ENCODE results near the gene DNM3. TPM values are rescaled to one million over a fixed set of nuclear protein-coding genes. Genes with fewer than 3 reads are reported as not detected.

Gene DNM3
- polyA plus RNA-seq, 3 donors: 0.15 TPM; not detected in 2

- Mint-ChIP-seq H3K9me3 (peaks cover 0 to 1% (median 0%) of the 10 kb centered on the region in 7 donors), H3K4me1 (no peaks in the 10 kb centered on the region), H3K27ac (no peak overlapping the region), H3K36me3 (no peaks in the 10 kb centered on the region), H3K4me3 (no peak overlapping the region), H3K27me3 (ENCODE audit: low read depth in 3 of 3) (peaks cover 0 to 2% (median 0%) of the 10 kb centered on the region in 3 donors)
- Histone ChIP-seq H3K9me3 (replicated peaks in 1 of 2; ENCODE audit: control insufficient read depth in 1 of 2, insufficient read depth in 1 of 2, low read length in 2 of 2) (no peaks in the 10 kb centered on the region), H3K4me2 (replicated peaks; ENCODE audit: extremely low read depth, low read length, poor library complexity, severe bottlenecking) (no peak overlapping the region), H2AFZ (ENCODE audit: insufficient read depth, low read depth, low read length, poor library complexity, severe bottlenecking) (no peak overlapping the region), H3K36me3 (replicated peaks in 1 of 2; ENCODE audit: control insufficient read depth in 1 of 2, insufficient read depth in 2 of 2, low read length in 2 of 2) (no peaks in the 10 kb centered on the region), H3K9ac (ENCODE audit: insufficient read depth, low read length, poor library complexity, severe bottlenecking) (no peak overlapping the region), H4K20me1 (ENCODE audit: insufficient read depth, low read length) (no peaks in the 10 kb centered on the region), H3K27me3 (ENCODE audit: control insufficient read depth in 2 of 2, insufficient read depth in 2 of 2, low read length in 2 of 2) (no peaks in the 10 kb centered on the region), H3K4me3 (replicated peaks in 1 of 3; ENCODE audit: low read depth in 2 of 3, low read length in 3 of 3) (no peak overlapping the region), H3K4me1 (ENCODE audit: control insufficient read depth in 1 of 2, insufficient read depth in 2 of 2, low read length in 2 of 2) (no peaks in the 10 kb centered on the region), H3K27ac (ENCODE audit: low read depth in 1 of 2, low read length in 2 of 2) (no peak overlapping the region), H3K79me2 (ENCODE audit: insufficient read depth, low read length) (no peaks in the 10 kb centered on the region)
- WGBS (ENCODE audit: insufficient coverage): 90% methylated on average over 2 of the region's 4 CpGs
- no peak for DNase-seq
- intact Hi-C loops (cut with micrococcal nuclease): no loop called here
- no peak for TF ChIP-seq CTCF (IDR thresholded peaks at IDR 0.05)
Measured at GRCh38 chr1:171883849-171884248, 42.6 kb downstream of the DNM3 start.

GRCh38 chr1:171884475-171884874 is 43.2 kb downstream of the DNM3 start:
- H3K27ac Mint-ChIP-seq: no peak overlapping the region
- intact Hi-C loops (cut with micrococcal nuclease): no loop called here
- peaks cover 0 to 2% (median 0%) of the 10 kb centered on the region in 3 donors for H3K27me3 Mint-ChIP-seq (ENCODE audit: low read depth in 3 of 3)
- no peak overlapping the region for H3K4me3 ChIP-seq (replicated peaks in 1 of 3; ENCODE audit: low read depth in 2 of 3, low read length in 3 of 3)
- H3K27me3 ChIP-seq (ENCODE audit: control insufficient read depth in 2 of 2, insufficient read depth in 2 of 2, low read length in 2 of 2): no peaks in the 10 kb centered on the region
- H3K36me3 Mint-ChIP-seq: no peaks in the 10 kb centered on the region
- H3K9ac ChIP-seq (ENCODE audit: insufficient read depth, low read length, poor library complexity, severe bottlenecking): no peak overlapping the region
- no peak overlapping the region for H3K27ac ChIP-seq (ENCODE audit: low read depth in 1 of 2, low read length in 2 of 2)
- peaks cover 0 to 1% (median 0%) of the 10 kb centered on the region in 7 donors for H3K9me3 Mint-ChIP-seq
- no peaks in the 10 kb centered on the region for H3K9me3 ChIP-seq (replicated peaks in 1 of 2; ENCODE audit: control insufficient read depth in 1 of 2, insufficient read depth in 1 of 2, low read length in 2 of 2)
- DNase-seq: no peak
- TF ChIP-seq CTCF (IDR thresholded peaks at IDR 0.05): no peak
- H3K4me3 Mint-ChIP-seq: no peak overlapping the region
- no peaks in the 10 kb centered on the region for H4K20me1 ChIP-seq (ENCODE audit: insufficient read depth, low read length)
- H3K4me2 ChIP-seq (replicated peaks; ENCODE audit: extremely low read depth, low read length, poor library complexity, severe bottlenecking): no peak overlapping the region
- no peaks in the 10 kb centered on the region for H3K79me2 ChIP-seq (ENCODE audit: insufficient read depth, low read length)
- H3K4me1 Mint-ChIP-seq: no peaks in the 10 kb centered on the region
- H2AFZ ChIP-seq (ENCODE audit: insufficient read depth, low read depth, low read length, poor library complexity, severe bottlenecking): no peak overlapping the region
- no peaks in the 10 kb centered on the region for H3K36me3 ChIP-seq (replicated peaks in 1 of 2; ENCODE audit: control insufficient read depth in 1 of 2, insufficient read depth in 2 of 2, low read length in 2 of 2)
- WGBS (ENCODE audit: insufficient coverage): no CpG with 5 or more reads among the region's 1 CpG
- H3K4me1 ChIP-seq (ENCODE audit: control insufficient read depth in 1 of 2, insufficient read depth in 2 of 2, low read length in 2 of 2): no peaks in the 10 kb centered on the region
